Activated T-helper 2 cell treated with anti-CD3 and anti-CD28 coated beads, Interferon-gamma antibody, Interleukin-2, Interleukin-4, amounts not matched to agents 10 μg/mL and 5 μg/mL and 100 μg/mL, durations not matched to agents 14 hours and 24 hours and 36 hours (primary cell): ENCODE results near the gene SS18L1. TPM values are rescaled to one million over a fixed set of nuclear protein-coding genes. Genes with fewer than 3 reads are reported as not detected.

ENCODE experiments used
- DNase-seq: peaks from one replicate; pipeline ENCODE4 v3.0.0; 2021; ENCODE audit warnings: low spot score
- H3K27ac Mint-ChIP-seq: one replicate; pipeline ENCODE4 v1.8.0; 2021; ENCODE audit warnings: mixed read lengths
- H3K27me3 Mint-ChIP-seq: one replicate; pipeline ENCODE4 v1.8.0; 2021; ENCODE audit warnings: low read depth, mixed read lengths
- H3K36me3 Mint-ChIP-seq: one replicate; pipeline ENCODE4 v1.8.0; 2021; ENCODE audit warnings: low read depth, mixed read lengths
- H3K4me1 Mint-ChIP-seq: one replicate; pipeline ENCODE4 v1.8.0; 2021; ENCODE audit warnings: low read depth, mixed read lengths
- H3K4me3 Mint-ChIP-seq: one replicate; pipeline ENCODE4 v1.8.0; 2021; ENCODE audit warnings: low read depth, mild to moderate bottlenecking, moderate library complexity, mixed read lengths
- H3K9me3 Mint-ChIP-seq: one replicate; pipeline ENCODE4 v1.8.0; 2021; ENCODE audit warnings: mixed read lengths
- intact Hi-C: fragments of 100-400 bp; cut with micrococcal nuclease; formaldehyde crosslinking; loops from one replicate; pipeline ENCODE4 v1.15.1; 2023
- total RNA-seq: library from RNA; stranded (reverse); gene quantifications from 2 replicates; pipeline ENCODE4 v1.2.3, GENCODE V29; 2022

The SS18L1 gene
- total RNA-seq, 1 donor from 2014 or later: 26.0 TPM

DNA sequence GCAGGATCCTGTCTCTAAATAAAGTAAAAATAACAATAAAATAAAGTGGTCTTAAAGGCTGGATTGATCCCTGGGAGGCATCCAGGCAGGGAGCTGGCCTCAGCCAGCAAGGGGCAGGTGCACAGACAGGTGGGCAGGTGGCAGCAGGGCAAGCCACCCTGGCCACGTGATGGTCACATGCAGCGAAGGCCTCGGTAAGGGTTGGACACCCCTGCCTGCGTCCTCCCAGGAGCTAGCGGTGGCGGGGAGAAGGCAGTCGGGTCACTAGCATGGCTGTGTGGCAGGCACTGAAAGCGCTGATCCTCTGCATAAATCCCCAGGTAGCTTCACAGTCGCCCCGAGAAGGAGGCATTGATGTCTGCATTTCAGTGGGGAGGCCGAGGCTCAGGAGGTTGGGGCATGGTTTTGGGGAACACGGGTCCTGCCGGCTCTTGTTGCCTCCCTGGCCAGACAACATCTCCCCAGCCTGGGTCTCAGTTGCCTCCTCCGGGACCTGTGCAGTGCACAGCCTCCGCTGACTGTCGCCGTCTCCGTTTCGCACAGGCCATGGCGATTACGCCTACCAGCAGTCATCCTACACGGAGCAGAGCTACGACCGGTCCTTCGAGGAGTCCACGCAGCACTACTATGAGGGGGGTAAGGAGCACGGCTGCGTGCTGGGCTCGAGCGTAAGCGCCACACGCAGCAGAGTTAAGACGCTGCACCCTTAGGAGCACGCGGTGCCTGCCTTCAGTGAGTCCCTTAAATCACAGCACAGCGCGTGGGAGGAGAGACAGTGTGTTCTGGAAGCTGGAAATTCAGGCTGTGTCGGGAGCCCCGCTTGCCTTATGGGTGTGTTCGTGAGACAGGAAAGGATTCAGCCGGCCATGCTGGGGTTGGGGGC lies 21.6 kb downstream of the SS18L1 start:
- Mint-ChIP-seq H3K4me1 (peaks cover 3% of the 10 kb centered on the region), H3K27me3 (no peaks in the 10 kb centered on the region), H3K4me3 (no peak overlapping the region), H3K36me3 (peaks cover 30% of the 10 kb centered on the region), H3K9me3 (no peaks in the 10 kb centered on the region), H3K27ac (no peak overlapping the region)
- intact Hi-C loops: no loop called here
- no peak for DNase-seq

- no peaks in the 10 kb centered on the region for H3K9me3 Mint-ChIP-seq
- intact Hi-C loops: no loop called here
- H3K27me3 Mint-ChIP-seq: no peaks in the 10 kb centered on the region
- no peaks in the 10 kb centered on the region for H3K4me1 Mint-ChIP-seq
- H3K36me3 Mint-ChIP-seq: peaks cover 26% of the 10 kb centered on the region
- H3K27ac Mint-ChIP-seq: no peak overlapping the region
- H3K4me3 Mint-ChIP-seq: no peak overlapping the region
- DNase-seq: no peak
These were observed 22.3 kb downstream of the SS18L1 start for GRCh38 chr20:62165762-62166399.

DNA sequence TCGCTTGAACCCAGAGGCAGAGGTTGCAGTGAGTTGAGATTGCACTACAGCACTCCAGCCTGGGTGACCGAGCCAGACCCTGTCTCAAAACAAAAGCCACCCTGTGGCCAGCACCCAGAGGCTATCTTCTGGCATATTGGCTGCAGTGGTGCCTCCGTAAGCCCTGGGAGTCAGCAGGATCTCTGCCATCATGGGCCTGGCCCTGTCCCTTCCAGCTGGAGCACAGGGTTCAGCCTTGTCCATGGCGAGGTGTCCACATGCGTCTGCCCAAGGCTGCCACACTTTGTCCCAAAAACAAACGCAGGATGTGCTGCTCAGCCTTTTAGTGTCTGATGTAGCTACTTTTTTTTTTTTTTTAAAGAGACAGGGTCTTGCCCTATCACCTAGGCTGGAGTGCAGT lies 23.9 kb downstream of the SS18L1 start:
- Mint-ChIP-seq H3K27ac (no peak overlapping the region), H3K4me1 (no peaks in the 10 kb centered on the region), H3K27me3 (no peaks in the 10 kb centered on the region), H3K4me3 (no peak overlapping the region), H3K36me3 (peaks cover 26% of the 10 kb centered on the region), H3K9me3 (no peaks in the 10 kb centered on the region)
- no peak for DNase-seq
- intact Hi-C loops: no loop called here

- Mint-ChIP-seq H3K36me3 (peaks cover 26% of the 10 kb centered on the region), H3K4me3 (no peak overlapping the region), H3K27me3 (no peaks in the 10 kb centered on the region), H3K9me3 (no peaks in the 10 kb centered on the region), H3K27ac (no peak overlapping the region), H3K4me1 (no peaks in the 10 kb centered on the region)
- intact Hi-C loops: no loop called here
- no peak for DNase-seq
These were observed 24.5 kb downstream of the SS18L1 start for GRCh38 chr20:62168061-62168460.

GRCh38 chr20:62168890-62169435 lies 25.4 kb downstream of the SS18L1 start:
- no peak overlapping the region for H3K27ac Mint-ChIP-seq
- H3K9me3 Mint-ChIP-seq: no peaks in the 10 kb centered on the region
- intact Hi-C loops: no loop called here
- H3K27me3 Mint-ChIP-seq: no peaks in the 10 kb centered on the region
- DNase-seq: no peak
- H3K36me3 Mint-ChIP-seq: peaks cover 22% of the 10 kb centered on the region
- no peaks in the 10 kb centered on the region for H3K4me1 Mint-ChIP-seq
- no peak overlapping the region for H3K4me3 Mint-ChIP-seq

GRCh38 chr20:62170536-62170935 lies 27.0 kb downstream of the SS18L1 start:
- H3K4me3 Mint-ChIP-seq: no peak overlapping the region

GRCh38 chr20:62171245-62171644 lies 27.7 kb downstream of the SS18L1 start:
- Mint-ChIP-seq H3K4me1 (no peaks in the 10 kb centered on the region), H3K9me3 (no peaks in the 10 kb centered on the region), H3K27ac (no peak overlapping the region), H3K4me3 (no peak overlapping the region), H3K27me3 (no peaks in the 10 kb centered on the region), H3K36me3 (peaks cover 15% of the 10 kb centered on the region)
- intact Hi-C loops: no loop called here
- no peak for DNase-seq

More at GRCh38 chr20:62170536-62170935, 27.0 kb downstream of the SS18L1 start:
- intact Hi-C loops: no loop called here
- Mint-ChIP-seq H3K27me3 (no peaks in the 10 kb centered on the region), H3K27ac (no peak overlapping the region), H3K36me3 (peaks cover 19% of the 10 kb centered on the region), H3K4me1 (no peaks in the 10 kb centered on the region), H3K9me3 (no peaks in the 10 kb centered on the region)
- DNase-seq: no peak

- no peaks in the 10 kb centered on the region for H3K9me3 Mint-ChIP-seq
These were observed 29.1 kb downstream of the SS18L1 start for GRCh38 chr20:62172666-62173065.

DNA sequence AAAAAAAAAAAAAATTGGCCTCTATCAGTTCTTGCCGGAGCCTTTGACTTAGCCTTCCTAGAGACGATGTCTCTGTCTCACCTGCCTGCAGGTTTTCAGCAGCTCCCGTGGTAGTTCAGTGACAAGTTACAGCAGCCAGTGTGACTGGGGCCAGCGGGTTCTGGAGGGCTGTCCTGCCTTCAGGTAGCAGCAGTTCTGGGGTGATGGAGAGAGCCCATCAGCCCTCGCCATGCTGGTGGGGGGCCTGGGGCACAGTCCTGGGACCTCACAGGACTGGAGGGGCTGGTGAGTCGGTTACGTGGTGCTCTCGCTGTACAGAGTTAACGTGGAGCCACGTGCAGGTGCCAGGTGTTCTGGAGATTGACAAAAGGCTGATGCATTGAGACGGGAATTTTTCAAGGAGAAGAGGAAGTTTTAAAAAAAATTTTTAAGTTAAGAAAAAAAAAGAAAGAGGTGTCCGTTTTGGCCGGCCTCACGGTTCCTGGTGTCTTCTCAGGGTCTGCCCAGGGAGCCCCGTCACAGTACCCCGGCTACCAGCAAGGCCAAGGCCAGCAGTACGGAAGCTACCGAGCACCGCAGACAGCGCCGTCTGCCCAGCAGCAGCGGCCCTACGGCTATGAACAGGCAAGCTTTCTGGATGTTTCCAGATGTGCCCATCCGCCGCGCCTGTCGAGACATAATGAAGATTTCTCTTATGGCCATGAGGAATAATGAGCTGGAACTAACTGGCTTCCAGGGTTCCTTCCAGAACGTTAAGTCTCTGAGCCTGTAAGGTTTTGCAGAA lies 30.6 kb downstream of the SS18L1 start:
- Mint-ChIP-seq H3K4me3 (no peak overlapping the region), H3K9me3 (no peaks in the 10 kb centered on the region), H3K27me3 (no peaks in the 10 kb centered on the region), H3K36me3 (peaks cover 13% of the 10 kb centered on the region), H3K27ac (no peak overlapping the region), H3K4me1 (no peaks in the 10 kb centered on the region)
- intact Hi-C loops: no loop called here
- no peak for DNase-seq

More at GRCh38 chr20:62172666-62173065, 29.1 kb downstream of the SS18L1 start:
- intact Hi-C loops: no loop called here
- H3K27ac Mint-ChIP-seq: no peak overlapping the region
- no peaks in the 10 kb centered on the region for H3K27me3 Mint-ChIP-seq
- DNase-seq: no peak
- peaks cover 12% of the 10 kb centered on the region for H3K36me3 Mint-ChIP-seq
- H3K4me1 Mint-ChIP-seq: no peaks in the 10 kb centered on the region
- no peak overlapping the region for H3K4me3 Mint-ChIP-seq

DNA sequence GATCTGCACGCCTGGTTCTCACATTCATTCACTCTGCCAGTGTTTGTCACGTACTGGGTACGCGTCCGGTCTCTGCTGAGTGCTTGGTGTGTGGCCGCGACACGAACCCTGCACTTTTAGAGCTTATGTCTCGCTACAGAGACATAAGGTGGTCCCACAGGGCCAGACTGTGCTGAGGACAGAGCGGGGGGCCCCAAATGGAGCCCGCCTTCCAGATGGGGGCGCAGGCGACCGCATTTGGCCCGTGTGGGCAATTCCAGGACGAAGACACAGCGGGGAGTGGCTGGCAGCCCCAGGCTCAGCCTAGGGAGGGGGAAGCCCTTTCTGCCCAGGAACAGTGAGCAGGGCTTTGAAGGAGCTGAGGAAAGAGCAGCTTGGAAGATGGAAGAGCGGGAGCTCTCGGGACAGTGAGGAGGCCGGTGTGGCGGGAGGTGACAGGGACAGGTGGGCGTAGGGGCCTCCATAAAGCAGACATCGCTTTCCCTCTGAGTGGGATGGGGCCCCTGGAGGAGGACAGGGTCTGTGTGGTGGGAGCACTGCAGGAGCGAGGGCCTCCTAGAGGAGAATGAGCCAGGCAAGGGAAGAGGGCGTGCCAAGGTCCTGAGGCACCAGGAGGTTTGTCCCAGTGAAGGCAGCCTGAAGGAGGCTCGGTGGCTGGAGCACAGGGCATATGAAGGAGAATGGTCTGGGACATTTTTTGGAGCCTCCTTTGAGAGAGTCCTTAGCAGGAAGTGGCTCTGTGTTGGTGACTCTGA lies 31.5 kb downstream of the SS18L1 start:
- no peaks in the 10 kb centered on the region for H3K27me3 Mint-ChIP-seq
- intact Hi-C loops: no loop called here

GRCh38 chr20:62175711-62176110 lies 32.1 kb downstream of the SS18L1 start:
- Mint-ChIP-seq H3K27me3 (no peaks in the 10 kb centered on the region), H3K4me3 (no peak overlapping the region), H3K27ac (no peak overlapping the region), H3K4me1 (no peaks in the 10 kb centered on the region), H3K36me3 (peaks cover 13% of the 10 kb centered on the region), H3K9me3 (no peaks in the 10 kb centered on the region)
- no peak for DNase-seq
- intact Hi-C loops: no loop called here

More for the DNA sequence above, 31.5 kb downstream of the SS18L1 start:
- Mint-ChIP-seq H3K27ac (no peak overlapping the region), H3K36me3 (peaks cover 13% of the 10 kb centered on the region), H3K9me3 (no peaks in the 10 kb centered on the region), H3K4me3 (no peak overlapping the region), H3K4me1 (no peaks in the 10 kb centered on the region)
- DNase-seq: no peak

- intact Hi-C loops: no loop called here
- Mint-ChIP-seq H3K4me3 (no peak overlapping the region), H3K27ac (no peak overlapping the region), H3K36me3 (peaks cover 16% of the 10 kb centered on the region), H3K27me3 (no peaks in the 10 kb centered on the region), H3K4me1 (peaks cover 3% of the 10 kb centered on the region), H3K9me3 (no peaks in the 10 kb centered on the region)
- DNase-seq: no peak
These were observed 33.3 kb downstream of the SS18L1 start for GRCh38 chr20:62176866-62177265.
